ENCODE measurements around the gene KCNV2.
A peak's percentile ranks its signal among the peaks of the same experiment; 100 is the strongest.
"Not testable (repeated sequence)": the region's sequence is repeated elsewhere in the genome, so short reads cannot be mapped to it uniquely, and the experiment has no call there.

Gene KCNV2

DNA sequence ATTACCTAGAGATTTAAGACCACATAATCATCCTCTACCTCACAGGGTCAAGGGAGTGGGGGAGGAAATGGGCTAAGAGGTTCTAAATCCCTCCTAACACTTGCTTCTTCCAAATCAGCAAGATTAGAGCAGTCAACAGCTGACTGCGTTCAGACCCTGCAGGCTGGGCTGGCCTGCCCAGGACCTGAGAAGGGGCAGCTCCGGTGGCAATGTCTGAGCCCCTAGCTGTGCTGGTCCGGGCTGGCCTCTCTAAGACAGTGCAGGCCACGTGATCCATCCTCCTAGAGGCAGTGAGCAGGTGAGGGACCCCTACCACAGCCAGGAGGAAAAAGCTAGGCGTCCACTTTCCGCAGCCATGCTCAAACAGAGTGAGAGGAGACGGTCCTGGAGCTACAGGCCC, at the start of gene KCNV2:
TSS of gene KCNV2 (plus strand) at position 126 of the 400 bp plus-strand sequence. CDS start at position 356, 230 bp downstream.
- no peak for FAIRE-seq

GRCh38 chr9:2673161-2673560, 44.1 kb upstream of the KCNV2 start:
- FAIRE-seq: no peak

- no peak for FAIRE-seq
Measured at GRCh38 chr9:2674141-2674824, 43.0 kb upstream of the KCNV2 start.

- no peak for FAIRE-seq
Measured at GRCh38 chr9:2675834-2676233, 41.5 kb upstream of the KCNV2 start.

DNA sequence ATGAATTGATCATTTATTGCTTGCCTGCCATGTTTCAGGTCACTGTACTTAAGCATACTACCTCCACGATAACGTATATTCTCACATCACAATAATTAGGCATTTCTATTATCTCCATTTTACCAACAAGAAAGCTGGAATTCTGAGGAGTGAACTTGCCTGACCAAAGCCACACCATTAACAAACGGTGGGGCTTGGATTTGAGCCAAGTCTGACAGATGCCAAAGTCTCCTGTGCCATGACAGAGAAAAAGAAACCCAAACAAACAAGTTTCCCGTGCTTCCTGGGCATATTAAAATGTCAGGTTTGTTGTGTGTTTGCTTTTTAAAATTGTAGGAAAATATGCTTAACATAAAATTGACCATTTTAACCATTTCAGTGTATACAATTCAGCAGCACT, 40.8 kb upstream of the KCNV2 start:
- no peak for FAIRE-seq

- FAIRE-seq: peak; percentile 30
Measured at GRCh38 chr9:2677915-2678889, 39.1 kb upstream of the KCNV2 start.

DNA sequence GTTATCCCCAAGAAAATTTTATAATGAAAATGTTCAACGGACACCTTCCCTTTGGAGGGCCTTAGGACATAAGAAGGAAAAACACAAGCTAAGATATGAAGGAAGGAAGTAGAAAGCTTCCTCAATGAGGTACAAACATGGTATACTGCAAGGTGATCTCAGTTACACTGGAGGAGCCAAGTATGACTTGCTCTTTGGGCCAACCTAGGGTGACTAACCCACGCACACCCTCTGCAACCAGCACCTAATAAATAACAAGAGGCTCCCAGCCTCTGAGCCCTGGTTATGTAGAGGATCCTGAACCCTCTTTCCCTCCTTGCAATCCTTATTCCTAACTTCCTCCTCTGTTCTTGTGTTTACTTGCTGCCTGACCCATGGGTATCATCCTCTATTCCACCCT, 38.3 kb upstream of the KCNV2 start:
- FAIRE-seq: no peak

- no peak for FAIRE-seq
Measured at GRCh38 chr9:2681981-2682380, 35.3 kb upstream of the KCNV2 start.

DNA sequence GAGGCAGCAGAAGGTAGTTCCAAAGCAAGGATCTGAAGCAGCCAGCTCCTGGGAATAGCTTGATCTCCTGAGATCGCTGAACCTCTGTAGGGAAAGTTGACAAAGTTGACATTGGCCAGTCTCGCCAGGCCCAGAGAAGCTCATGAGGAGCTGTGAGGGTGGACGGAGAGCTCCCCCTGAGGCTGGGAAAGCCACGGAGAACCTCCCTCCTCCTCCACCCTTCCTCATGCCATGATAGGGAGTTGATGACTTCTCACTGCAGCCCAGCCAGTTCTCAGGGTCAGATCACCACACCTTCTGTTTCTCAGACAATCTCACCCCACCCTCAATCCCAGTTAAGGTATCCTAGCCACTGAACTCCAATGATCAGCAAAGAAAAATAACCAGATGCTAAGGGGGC, 30.4 kb upstream of the KCNV2 start:
- FAIRE-seq: no peak

DNA sequence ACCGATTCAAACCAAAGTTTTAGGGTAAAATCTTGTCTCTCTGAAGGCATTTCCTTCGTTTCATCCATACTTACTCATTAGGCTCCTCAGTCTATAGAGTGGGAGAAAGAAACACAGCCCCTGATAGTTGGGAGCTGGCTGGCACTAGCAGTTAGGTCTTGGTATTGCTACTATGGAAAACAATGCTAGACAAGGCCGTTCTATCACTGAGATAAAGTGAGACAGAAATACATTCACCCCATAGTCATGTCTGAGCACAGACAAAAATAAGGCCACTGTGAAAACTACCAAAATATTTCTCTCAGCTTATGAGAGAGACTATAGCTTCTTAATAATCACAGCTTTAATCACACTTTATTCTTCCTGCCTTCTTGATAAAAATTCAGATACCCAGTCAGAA, 28.7 kb upstream of the KCNV2 start:
- FAIRE-seq: no peak

- no peak for FAIRE-seq
Measured at GRCh38 chr9:2691212-2691611, 26.1 kb upstream of the KCNV2 start.

GRCh38 chr9:2691626-2692025, 25.7 kb upstream of the KCNV2 start:
- FAIRE-seq: no peak

- FAIRE-seq: no peak
Measured at GRCh38 chr9:2693056-2693455, 24.3 kb upstream of the KCNV2 start.

GRCh38 chr9:2697492-2697891, 19.8 kb upstream of the KCNV2 start:
- FAIRE-seq: no peak

- no peak for FAIRE-seq
Measured at GRCh38 chr9:2700398-2700797, 16.9 kb upstream of the KCNV2 start.

DNA sequence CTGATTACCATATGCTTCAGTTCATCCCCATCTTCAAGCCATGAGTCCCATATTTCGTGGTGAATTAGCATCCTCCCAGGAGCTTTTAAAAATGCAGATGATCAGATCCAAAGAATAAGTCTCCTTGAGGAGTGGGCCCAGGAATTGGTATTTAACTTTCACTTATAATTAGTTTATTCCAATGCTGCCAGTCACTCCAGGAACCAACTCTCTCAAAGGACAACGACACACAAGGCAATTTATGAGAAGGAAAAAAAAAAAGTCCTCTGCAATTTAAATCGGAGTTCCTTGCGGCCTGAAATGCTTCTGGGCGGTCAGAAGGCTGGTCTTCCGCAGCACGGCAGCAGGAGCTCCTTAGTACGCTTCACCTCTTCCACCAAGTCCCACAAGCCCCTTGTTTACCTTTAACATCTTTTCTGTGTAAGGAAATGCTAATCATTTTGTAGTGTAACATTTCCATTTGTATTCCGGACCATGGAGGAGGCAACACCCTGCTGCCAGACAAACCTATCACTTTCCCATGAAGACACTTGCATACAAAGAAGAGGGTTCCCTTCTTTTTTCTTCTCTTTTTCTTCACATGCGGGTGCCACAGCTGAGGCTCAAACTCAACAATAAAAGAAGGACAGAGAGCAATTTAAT, 16.3 kb upstream of the KCNV2 start:
- FAIRE-seq: no peak

- no peak for FAIRE-seq
Measured at GRCh38 chr9:2704504-2704903, 12.8 kb upstream of the KCNV2 start.

- not testable (repeated sequence) for FAIRE-seq
Measured at GRCh38 chr9:2707256-2707655, 10.1 kb upstream of the KCNV2 start.

DNA sequence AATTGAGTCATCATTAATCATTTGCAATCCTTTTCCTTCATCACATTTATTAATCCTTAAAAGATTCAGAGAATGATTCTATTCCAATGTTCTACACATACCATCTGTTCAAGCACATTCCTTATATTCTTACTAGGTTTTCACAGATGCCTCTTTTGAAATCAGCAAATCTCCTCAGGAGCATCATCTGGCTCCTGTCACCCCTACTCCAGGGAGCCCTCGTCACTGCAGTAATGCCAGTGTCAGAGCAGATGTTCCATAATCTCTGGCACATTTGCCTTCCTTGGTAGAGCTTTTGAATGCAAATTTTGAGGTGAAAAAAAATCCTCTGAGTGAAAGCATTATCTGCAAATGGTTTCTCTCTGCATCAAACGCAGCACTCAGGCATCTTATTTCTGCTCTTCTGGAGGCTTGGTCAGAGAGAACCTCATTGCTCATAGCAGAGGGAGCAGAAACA, 7.6 kb upstream of the KCNV2 start:
- no peak for FAIRE-seq

DNA sequence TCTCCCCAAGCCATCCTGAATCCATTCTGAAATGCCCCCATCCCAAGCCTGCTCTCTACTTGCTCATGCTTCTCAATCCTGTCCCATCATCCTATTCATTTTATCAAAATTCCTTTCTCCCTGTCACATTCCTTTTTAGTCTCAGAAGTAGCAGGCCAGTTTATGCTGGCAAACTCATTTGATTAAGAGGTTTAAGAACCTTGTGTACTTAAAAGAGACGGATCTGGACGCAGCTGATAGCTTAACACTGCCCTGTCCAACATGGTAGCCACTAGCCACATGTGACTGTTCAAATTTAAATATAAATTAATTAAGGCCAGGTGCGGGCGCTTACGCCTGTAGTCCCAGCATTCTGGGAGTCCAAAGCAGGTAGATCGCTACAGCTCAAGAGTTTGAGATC, 5.6 kb upstream of the KCNV2 start:
- FAIRE-seq: no peak

DNA sequence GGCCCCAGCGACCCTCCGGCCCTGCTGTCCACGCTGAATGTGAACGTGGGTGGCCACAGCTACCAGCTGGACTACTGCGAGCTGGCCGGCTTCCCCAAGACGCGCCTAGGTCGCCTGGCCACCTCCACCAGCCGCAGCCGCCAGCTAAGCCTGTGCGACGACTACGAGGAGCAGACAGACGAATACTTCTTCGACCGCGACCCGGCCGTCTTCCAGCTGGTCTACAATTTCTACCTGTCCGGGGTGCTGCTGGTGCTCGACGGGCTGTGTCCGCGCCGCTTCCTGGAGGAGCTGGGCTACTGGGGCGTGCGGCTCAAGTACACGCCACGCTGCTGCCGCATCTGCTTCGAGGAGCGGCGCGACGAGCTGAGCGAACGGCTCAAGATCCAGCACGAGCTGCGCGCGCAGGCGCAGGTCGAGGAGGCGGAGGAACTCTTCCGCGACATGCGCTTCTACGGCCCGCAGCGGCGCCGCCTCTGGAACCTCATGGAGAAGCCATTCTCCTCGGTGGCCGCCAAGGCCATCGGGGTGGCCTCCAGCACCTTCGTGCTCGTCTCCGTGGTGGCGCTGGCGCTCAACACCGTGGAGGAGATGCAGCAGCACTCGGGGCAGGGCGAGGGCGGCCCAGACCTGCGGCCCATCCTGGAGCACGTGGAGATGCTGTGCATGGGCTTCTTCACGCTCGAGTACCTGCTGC, 839 bp downstream of the KCNV2 start:
- no peak for FAIRE-seq

DNA sequence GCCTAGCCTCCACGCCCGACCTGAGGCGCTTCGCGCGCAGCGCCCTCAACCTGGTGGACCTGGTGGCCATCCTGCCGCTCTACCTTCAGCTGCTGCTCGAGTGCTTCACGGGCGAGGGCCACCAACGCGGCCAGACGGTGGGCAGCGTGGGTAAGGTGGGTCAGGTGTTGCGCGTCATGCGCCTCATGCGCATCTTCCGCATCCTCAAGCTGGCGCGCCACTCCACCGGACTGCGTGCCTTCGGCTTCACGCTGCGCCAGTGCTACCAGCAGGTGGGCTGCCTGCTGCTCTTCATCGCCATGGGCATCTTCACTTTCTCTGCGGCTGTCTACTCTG, 1.4 kb downstream of the KCNV2 start:
- no peak for FAIRE-seq

- FAIRE-seq: peak; percentile 53
Measured at GRCh38 chr9:2720179-2720654, 2.9 kb downstream of the KCNV2 start.
